Karpas-422 (cell line): Measurements from ENCODE around the gene GRAMD1B. TPM values are rescaled to one million over a fixed set of nuclear protein-coding genes. Genes with fewer than 3 reads are reported as not detected.

Experiments used
- DNase-seq: peaks from one replicate; pipeline ENCODE4 v3.0.0-alpha.2; 2015
- H2AFZ ChIP-seq: fragments of 200-600 bp; sonication (generic); 2 replicates; pipeline ENCODE4 v1.6.1; 2014; ENCODE audit warnings: antibody characterized with exemption, low read length, mixed read lengths
- H3K27ac ChIP-seq: fragments of 200-600 bp; sonication (generic); 2 replicates; pipeline ENCODE4 v1.5.1; 2014; ENCODE audit warnings: mild to moderate bottlenecking, low read length, moderate library complexity
- H3K27me3 ChIP-seq: fragments of 200-600 bp; sonication (generic); 2 replicates; pipeline ENCODE4 v1.6.1; 2014; ENCODE audit warnings: low read length, mixed read lengths
- H3K36me3 ChIP-seq: fragments of 200-600 bp; sonication (generic); 2 replicates; pipeline ENCODE4 v1.6.1; 2014; ENCODE audit warnings: low read length, mixed read lengths; ENCODE audit not compliant: insufficient read depth
- H3K4me1 ChIP-seq: fragments of 200-600 bp; sonication (generic); 2 replicates; pipeline ENCODE4 v1.6.1; 2014; ENCODE audit warnings: mild to moderate bottlenecking, low read length, mixed read lengths
- H3K4me2 ChIP-seq: fragments of 200-600 bp; sonication (generic); 2 replicates; pipeline ENCODE4 v1.6.1; 2014; ENCODE audit warnings: low read length, low read depth, mild to moderate bottlenecking; ENCODE audit not compliant: poor library complexity, severe bottlenecking
- H3K4me3 ChIP-seq: fragments of 200-600 bp; sonication (generic); 2 replicates; pipeline ENCODE4 v1.5.1; 2014; ENCODE audit warnings: mild to moderate bottlenecking, antibody characterized with exemption, low read length, mixed read lengths
- H3K79me2 ChIP-seq: fragments of 200-600 bp; sonication (generic); 2 replicates; pipeline ENCODE4 v1.6.1; 2014; ENCODE audit warnings: mild to moderate bottlenecking, low read length, mixed read lengths
- H3K9ac ChIP-seq: fragments of 200-600 bp; sonication (generic); 2 replicates; pipeline ENCODE4 v1.6.0; 2014; ENCODE audit warnings: low read length
- H3K9me2 ChIP-seq: fragments of 200-600 bp; sonication (generic), shearing (Covaris generic); replicated peaks from 2 replicates; pipeline ENCODE4 v1.6.0; 2014; ENCODE audit warnings: mild to moderate bottlenecking, low read length, moderate library complexity; ENCODE audit not compliant: insufficient read depth
- H3K9me3 ChIP-seq: fragments of 300-700, 200-600 bp; sonication (generic); 2 replicates; pipeline ENCODE4 v1.6.1; 2014; ENCODE audit warnings: low read length, mixed read lengths
- H4K20me1 ChIP-seq: fragments of 200-600 bp; sonication (generic); 2 replicates; pipeline ENCODE4 v1.6.1; 2014; ENCODE audit warnings: mild to moderate bottlenecking, antibody characterized with exemption, low read length, low read depth; ENCODE audit not compliant: insufficient read depth
- total RNA-seq: library from RNA; depleted of rRNA; stranded (reverse); fragments of >200 nt; shearing (Covaris generic); gene quantifications from 2 replicates; pipeline ENCODE4 v1.2.3, GENCODE V29; 2014; ENCODE audit warnings: low replicate concordance

The GRAMD1B gene
- total RNA-seq, 1 experiment from 2014 or later, result 79.0 TPM

GRCh38 chr11:123594188-123594901 is 164.3 kb downstream of the GRAMD1B start:
- no peaks in the 10 kb centered on the region; the same call in 1 of the 2 replicates for H3K79me2 ChIP-seq
- no peak overlapping the region for H3K4me2 ChIP-seq

GRCh38 chr11:123594921-123595320 is 164.9 kb downstream of the GRAMD1B start:
- H3K36me3 ChIP-seq, result peaks cover 19% of the 10 kb centered on the region
- H2AFZ ChIP-seq, result no peak overlapping the region
- no peaks in the 10 kb centered on the region for H3K9me2 ChIP-seq
- no peaks in the 10 kb centered on the region for H3K4me1 ChIP-seq
- H3K4me2 ChIP-seq, result no peak overlapping the region
- no peak overlapping the region for H3K4me3 ChIP-seq
- no peaks in the 10 kb centered on the region; the same call in 1 of the 2 replicates for H3K79me2 ChIP-seq
- no peak for DNase-seq
- no peaks in the 10 kb centered on the region for H3K9me3 ChIP-seq
- H4K20me1 ChIP-seq, result no peaks in the 10 kb centered on the region
- H3K27ac ChIP-seq, result no peak overlapping the region
- H3K9ac ChIP-seq, result no peak overlapping the region
- no peaks in the 10 kb centered on the region for H3K27me3 ChIP-seq

More at GRCh38 chr11:123594188-123594901, 164.3 kb downstream of the GRAMD1B start:
- DNase-seq, result no peak
- Histone ChIP-seq H3K9me3 (no peaks in the 10 kb centered on the region), H4K20me1 (no peaks in the 10 kb centered on the region), H3K27me3 (no peaks in the 10 kb centered on the region), H3K4me3 (no peak overlapping the region), H3K36me3 (peaks cover 18% of the 10 kb centered on the region), H2AFZ (no peak overlapping the region), H3K9me2 (no peaks in the 10 kb centered on the region), H3K27ac (no peak overlapping the region), H3K9ac (no peak overlapping the region), H3K4me1 (no peaks in the 10 kb centered on the region)

- Histone ChIP-seq H3K79me2 (no peaks in the 10 kb centered on the region; the same call in 1 of the 2 replicates), H3K9me2 (no peaks in the 10 kb centered on the region), H3K27me3 (no peaks in the 10 kb centered on the region), H3K36me3 (peaks cover 30% of the 10 kb centered on the region), H2AFZ (no peak overlapping the region), H3K4me1 (no peaks in the 10 kb centered on the region), H3K4me2 (no peak overlapping the region), H4K20me1 (no peaks in the 10 kb centered on the region), H3K4me3 (no peak overlapping the region), H3K27ac (no peak overlapping the region), H3K9me3 (no peaks in the 10 kb centered on the region), H3K9ac (no peak overlapping the region)
- no peak for DNase-seq
These were observed 167.8 kb downstream of the GRAMD1B start for GRCh38 chr11:123597859-123598258.

DNA sequence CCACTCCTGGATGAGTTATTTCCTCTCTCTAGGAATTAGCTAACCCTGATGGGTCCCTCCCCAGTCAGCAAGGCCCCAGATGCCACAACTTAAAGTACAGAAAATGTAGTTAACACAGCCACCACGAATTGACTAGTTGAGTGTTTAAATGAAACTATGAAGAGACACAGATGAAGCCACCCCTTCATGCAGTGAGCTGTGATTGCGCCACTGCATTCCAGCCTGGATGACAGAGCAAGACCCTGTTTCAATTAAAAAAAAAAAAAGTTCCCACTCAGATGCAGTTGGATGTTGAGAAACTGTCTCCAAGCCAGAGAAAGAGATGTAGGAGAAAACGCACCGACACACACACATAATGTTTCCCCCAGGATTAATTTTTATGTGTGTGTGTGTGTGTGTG is 171.1 kb downstream of the GRAMD1B start:
- H3K27ac ChIP-seq, result no peak overlapping the region
- no peaks in the 10 kb centered on the region for H3K9me3 ChIP-seq
- H3K36me3 ChIP-seq, result peaks cover 43% of the 10 kb centered on the region
- H3K79me2 ChIP-seq, result no peaks in the 10 kb centered on the region; the same call in 1 of the 2 replicates
- no peaks in the 10 kb centered on the region for H3K4me1 ChIP-seq
- H3K9me2 ChIP-seq, result no peaks in the 10 kb centered on the region
- no peak overlapping the region for H2AFZ ChIP-seq
- H3K4me3 ChIP-seq, result no peak overlapping the region
- H3K27me3 ChIP-seq, result no peaks in the 10 kb centered on the region
- H3K9ac ChIP-seq, result no peak overlapping the region
- no peaks in the 10 kb centered on the region for H4K20me1 ChIP-seq
- H3K4me2 ChIP-seq, result no peak overlapping the region
- DNase-seq, result no peak

- Histone ChIP-seq H2AFZ (no peak overlapping the region), H3K4me1 (no peaks in the 10 kb centered on the region), H3K27ac (no peak overlapping the region), H3K36me3 (peaks cover 42% of the 10 kb centered on the region), H4K20me1 (no peaks in the 10 kb centered on the region), H3K9ac (no peak overlapping the region), H3K4me3 (no peak overlapping the region), H3K27me3 (no peaks in the 10 kb centered on the region), H3K79me2 (no peaks in the 10 kb centered on the region; the same call in 1 of the 2 replicates), H3K9me2 (no peaks in the 10 kb centered on the region), H3K4me2 (no peak overlapping the region), H3K9me3 (no peaks in the 10 kb centered on the region)
- no peak for DNase-seq
These were observed 171.7 kb downstream of the GRAMD1B start for GRCh38 chr11:123601743-123602142.

GRCh38 chr11:123603666-123604065 is 173.6 kb downstream of the GRAMD1B start:
- peaks cover 53% of the 10 kb centered on the region for H3K36me3 ChIP-seq
- H3K9me3 ChIP-seq, result no peaks in the 10 kb centered on the region
- no peaks in the 10 kb centered on the region; the same call in 1 of the 2 replicates for H3K79me2 ChIP-seq
- H3K9ac ChIP-seq, result no peak overlapping the region
- H3K4me1 ChIP-seq, result no peaks in the 10 kb centered on the region
- DNase-seq, result no peak
- H3K4me2 ChIP-seq, result no peak overlapping the region
- no peak overlapping the region for H2AFZ ChIP-seq
- H3K9me2 ChIP-seq, result no peaks in the 10 kb centered on the region
- H3K27ac ChIP-seq, result no peak overlapping the region
- no peak overlapping the region for H3K4me3 ChIP-seq
- no peaks in the 10 kb centered on the region for H3K27me3 ChIP-seq
- no peaks in the 10 kb centered on the region for H4K20me1 ChIP-seq

- no peaks in the 10 kb centered on the region for H3K27me3 ChIP-seq
- H3K79me2 ChIP-seq, result no peaks in the 10 kb centered on the region
These were observed 177.7 kb downstream of the GRAMD1B start for GRCh38 chr11:123607781-123608180.

GRCh38 chr11:123608371-123608770 is 178.3 kb downstream of the GRAMD1B start:
- Histone ChIP-seq H3K9me3 (no peaks in the 10 kb centered on the region), H2AFZ (no peak overlapping the region), H3K27me3 (no peaks in the 10 kb centered on the region), H4K20me1 (no peaks in the 10 kb centered on the region), H3K27ac (no peak overlapping the region), H3K9me2 (no peaks in the 10 kb centered on the region), H3K9ac (no peak overlapping the region), H3K4me1 (no peaks in the 10 kb centered on the region), H3K4me3 (no peak overlapping the region), H3K36me3 (peaks cover 55% of the 10 kb centered on the region), H3K4me2 (no peak overlapping the region), H3K79me2 (no peaks in the 10 kb centered on the region)
- no peak for DNase-seq

More at GRCh38 chr11:123607781-123608180, 177.7 kb downstream of the GRAMD1B start:
- Histone ChIP-seq H2AFZ (no peak overlapping the region), H3K4me1 (no peaks in the 10 kb centered on the region), H3K9ac (no peak overlapping the region), H4K20me1 (no peaks in the 10 kb centered on the region), H3K4me2 (no peak overlapping the region), H3K4me3 (no peak overlapping the region), H3K9me3 (no peaks in the 10 kb centered on the region), H3K27ac (no peak overlapping the region), H3K9me2 (no peaks in the 10 kb centered on the region), H3K36me3 (peaks cover 54% of the 10 kb centered on the region)
- no peak for DNase-seq
